Activated T-helper 17 cell treated with anti-CD3 and anti-CD28 coated beads, Interleukin-2, amount 50 U/mL, for 72 hours (primary cell): ENCODE results near the gene RHEBL1. TPM values are rescaled to one million over a fixed set of nuclear protein-coding genes. Genes with fewer than 3 reads are reported as not detected.

ENCODE experiments used
- ATAC-seq: fragments of 150-1000 bp; cut with Tn5 transposase; replicated peaks from 2 replicates; pipeline ENCODE4 v1.10.0; 2021; ENCODE audit warnings: mild to moderate bottlenecking, moderate library complexity
- H3K27ac Mint-ChIP-seq: one replicate; pipeline ENCODE4 v1.8.0; 2022; ENCODE audit warnings: mixed read lengths
- H3K27me3 Mint-ChIP-seq: one replicate; pipeline ENCODE4 v1.8.0; 2022; ENCODE audit warnings: mixed read lengths
- H3K36me3 Mint-ChIP-seq: one replicate; pipeline ENCODE4 v1.8.0; 2022; ENCODE audit warnings: low read depth, mild to moderate bottlenecking, mixed read lengths
- H3K4me1 Mint-ChIP-seq: one replicate; pipeline ENCODE4 v1.8.0; 2022; ENCODE audit warnings: mixed read lengths
- H3K4me3 Mint-ChIP-seq: one replicate; pipeline ENCODE4 v1.8.0; 2022; ENCODE audit warnings: mild to moderate bottlenecking, mixed read lengths
- H3K9me3 Mint-ChIP-seq: one replicate; pipeline ENCODE4 v1.8.0; 2022; ENCODE audit warnings: mixed read lengths
- total RNA-seq, 2 donors: library from RNA; stranded (reverse); gene quantifications; one replicate each; pipeline ENCODE4 v1.2.3, GENCODE V29; 2022

RHEBL1 gene
- total RNA-seq, 2 donors from 2014 or later = 12.2 to 19.3 TPM

GRCh38 chr12:49018261-49019119 is 51.3 kb downstream of the RHEBL1 start, which contains the start of gene PRKAG1:
Gene PRKAG1, minus strand, starts transcription at chr12:49018776. Its CDS starts 36 bp downstream, at chr12:49018740.
- ATAC-seq = peak; percentile 95
- Mint-ChIP-seq H3K4me1 (peaks cover 16% of the 10 kb centered on the region), H3K27me3 (no peaks in the 10 kb centered on the region)

GRCh38 chr12:49017891-49018260 is 51.9 kb downstream of the RHEBL1 start:
- Mint-ChIP-seq H3K4me3 (peak overlapping the region; percentile 92), H3K9me3 (no peaks in the 10 kb centered on the region), H3K36me3 (peaks cover 56% of the 10 kb centered on the region), H3K27me3 (no peaks in the 10 kb centered on the region), H3K27ac (peak overlapping the region; percentile 95), H3K4me1 (peaks cover 16% of the 10 kb centered on the region)
- peak; percentile 39 for ATAC-seq

More at GRCh38 chr12:49018261-49019119, 51.3 kb downstream of the RHEBL1 start, which contains the start of gene PRKAG1:
- Mint-ChIP-seq H3K4me3 (peak within 1 kb of the TSS; percentile 92), H3K9me3 (no peaks in the 10 kb centered on the region), H3K36me3 (peaks cover 56% of the 10 kb centered on the region), H3K27ac (peak within 1 kb of the TSS; percentile 95)

GRCh38 chr12:49015196-49015595 is 54.6 kb downstream of the RHEBL1 start:
- ATAC-seq = no peak
- Mint-ChIP-seq H3K4me1 (peaks cover 16% of the 10 kb centered on the region), H3K9me3 (no peaks in the 10 kb centered on the region), H3K27me3 (no peaks in the 10 kb centered on the region), H3K4me3 (no peak overlapping the region), H3K27ac (no peak overlapping the region), H3K36me3 (peaks cover 65% of the 10 kb centered on the region)

Other genes with a start within 250 kb of the RHEBL1 start
- gene DDX23, start 217.8 kb downstream of the RHEBL1 start, total RNA-seq = 100 to 1,000 TPM in 1 of 2 donors, 10 to 100 TPM in 1; 81.4 to 122 TPM
- gene RND1, start 204.1 kb downstream of the RHEBL1 start, total RNA-seq = 1 to 10 TPM; 2.5 to 4.2 TPM
- 100 to 1,000 TPM in 1 of 2 donors, 10 to 100 TPM in 1; 55.0 to 100 TPM for gene FKBP11, start 144.5 kb downstream of the RHEBL1 start, total RNA-seq
- 100 to 1,000 TPM in 1 of 2 donors, 10 to 100 TPM in 1; 84.1 to 128 TPM for gene ARF3, start 112.5 kb downstream of the RHEBL1 start, total RNA-seq
- gene WNT10B, start 98.2 kb downstream of the RHEBL1 start, total RNA-seq = under 1 TPM; 0.22 to 0.29 TPM
- not detected for gene WNT1, start 91.7 kb downstream of the RHEBL1 start, total RNA-seq
- gene DDN, start 70.6 kb downstream of the RHEBL1 start, total RNA-seq = 1 to 10 TPM in 1 of 2 donors, under 1 TPM in 1; 0.32 to 1.5 TPM
- gene PRKAG1, start 51.2 kb downstream of the RHEBL1 start, total RNA-seq = 10 to 100 TPM; 47.1 to 62.7 TPM
- 10 to 100 TPM; 66.8 to 78.6 TPM for gene KMT2D, start 9.2 kb downstream of the RHEBL1 start, total RNA-seq
- under 1 TPM; 0.26 to 0.42 TPM for gene DHH, start 24.8 kb upstream of the RHEBL1 start, total RNA-seq
- gene LMBR1L, start 40.9 kb upstream of the RHEBL1 start, total RNA-seq = 100 to 1,000 TPM in 1 of 2 donors, 10 to 100 TPM in 1; 56.8 to 105 TPM
- 1,000 to 10,000 TPM; 1,357 to 2,653 TPM for gene TUBA1B, start 61.4 kb upstream of the RHEBL1 start, total RNA-seq
- gene TUBA1A, start 119.1 kb upstream of the RHEBL1 start, total RNA-seq = 10 to 100 TPM; 57.9 to 72.6 TPM
- gene TUBA1C, start 195.1 kb upstream of the RHEBL1 start, total RNA-seq = 100 to 1,000 TPM; 277 to 363 TPM
- gene PRPH, start 225.2 kb upstream of the RHEBL1 start, total RNA-seq = under 1 TPM in 1 of 2 donors, not detected in 1; 0.32 TPM